CD14-positive monocyte (primary cell): ENCODE measurements around the gene VAMP3. TPM values are rescaled to one million over a fixed set of nuclear protein-coding genes. Genes with fewer than 3 reads are reported as not detected.

Experiments used
- DNase-seq, 3 donors: peaks; one replicate each; pipeline ENCODE4 v3.0.0-alpha.2; 2011 to 2022
- H2AFZ ChIP-seq: 2 replicates; pipeline ENCODE4 v1.6.0; 2012; ENCODE audit warnings: mild to moderate bottlenecking, low read depth, low read length, inconsistent platforms; ENCODE audit not compliant: insufficient read depth, poor library complexity, severe bottlenecking
- H3K27ac ChIP-seq, 2 donors: 1 replicate in 1 of 2; 2 replicates in 1 of 2; pipeline ENCODE4 v1.5.1; 2012 to 2013; ENCODE audit warnings: low read length in 2 of 2, control low read depth in 1 of 2, inconsistent platforms in 1 of 2, low read depth in 1 of 2, mild to moderate bottlenecking in 1 of 2
- H3K27me3 ChIP-seq, 2 donors: one replicate each; pipeline versions ENCODE4 v1.6.0 to v1.6.1; 2011 to 2013; ENCODE audit warnings: low read length in 2 of 2; ENCODE audit not compliant: control insufficient read depth in 2 of 2, insufficient read depth in 2 of 2
- H3K36me3 ChIP-seq, 2 donors: replicated peaks in 1 of 2; 1 replicate in 1 of 2; 2 replicates in 1 of 2; pipeline versions ENCODE4 v1.5.1 to v1.6.1; 2012 to 2013; ENCODE audit warnings: low read length in 2 of 2, control low read depth in 1 of 2, inconsistent platforms in 1 of 2, mild to moderate bottlenecking in 1 of 2; ENCODE audit not compliant: insufficient read depth in 2 of 2, control insufficient read depth in 1 of 2
- H3K4me1 ChIP-seq, 2 donors: 1 replicate in 1 of 2; 2 replicates in 1 of 2; pipeline versions ENCODE4 v1.5.1 to v1.6.1; 2012 to 2013; ENCODE audit warnings: low read length in 2 of 2, control low read depth in 1 of 2, inconsistent platforms in 1 of 2, mild to moderate bottlenecking in 1 of 2, moderate library complexity in 1 of 2; ENCODE audit not compliant: insufficient read depth in 2 of 2, control insufficient read depth in 1 of 2
- H3K4me2 ChIP-seq: replicated peaks from 2 replicates; pipeline ENCODE3; 2012; ENCODE audit warnings: low read length, moderate library complexity, mild to moderate bottlenecking; ENCODE audit not compliant: poor library complexity, severe bottlenecking; ENCODE audit errors: extremely low read depth
- H3K4me3 ChIP-seq, 3 experiments: fragments of 200-600 bp in 1 of 3; sonication (generic) in 1 of 3; replicated peaks in 1 of 3; 1 replicate in 2 of 3; 2 replicates in 1 of 3; pipeline ENCODE4 v1.5.1; 2011 to 2013; ENCODE audit warnings: low read length in 3 of 3, mild to moderate bottlenecking in 3 of 3, control low read depth in 2 of 3, low read depth in 2 of 3, inconsistent platforms in 1 of 3, moderate library complexity in 1 of 3
- H3K79me2 ChIP-seq: 2 replicates; pipeline ENCODE4 v1.6.0; 2012; ENCODE audit warnings: mild to moderate bottlenecking, control low read depth, inconsistent platforms, low read length, moderate library complexity; ENCODE audit not compliant: insufficient read depth
- H3K9ac ChIP-seq: 2 replicates; pipeline ENCODE4 v1.6.0; 2017; ENCODE audit warnings: low read length, mild to moderate bottlenecking; ENCODE audit not compliant: insufficient read depth, poor library complexity, severe bottlenecking
- H3K9me3 ChIP-seq, 2 donors: replicated peaks in 1 of 2; 1 replicate in 1 of 2; 2 replicates in 1 of 2; pipeline versions ENCODE4 v1.5.1 to v1.6.1; 2012 to 2013; ENCODE audit warnings: low read length in 2 of 2, control low read depth in 1 of 2; ENCODE audit not compliant: control insufficient read depth in 1 of 2, insufficient read depth in 1 of 2
- H4K20me1 ChIP-seq: 2 replicates; pipeline ENCODE4 v1.6.0; 2012; ENCODE audit warnings: mild to moderate bottlenecking, low read length, control low read depth, moderate library complexity; ENCODE audit not compliant: insufficient read depth
- H3K27ac Mint-ChIP-seq, 7 donors: one replicate each; pipeline ENCODE4 v1.8.0; 2020; ENCODE audit warnings: mild to moderate bottlenecking in 7 of 7, mixed read lengths in 7 of 7, moderate library complexity in 6 of 7, inconsistent platforms in 2 of 7
- H3K27me3 Mint-ChIP-seq, 3 donors: one replicate each; pipeline ENCODE4 v1.8.0; 2021 to 2022; ENCODE audit warnings: low read depth in 3 of 3, mild to moderate bottlenecking in 3 of 3, mixed read lengths in 3 of 3, moderate library complexity in 3 of 3, inconsistent platforms in 1 of 3
- H3K36me3 Mint-ChIP-seq, 2 donors: one replicate each; pipeline ENCODE4 v1.8.0; 2020; ENCODE audit warnings: mixed read lengths in 2 of 2, inconsistent platforms in 1 of 2, mild to moderate bottlenecking in 1 of 2
- H3K4me1 Mint-ChIP-seq: one replicate; pipeline ENCODE4 v1.8.0; 2020; ENCODE audit warnings: mild to moderate bottlenecking, mixed read lengths
- H3K4me3 Mint-ChIP-seq, 2 donors: one replicate each; pipeline ENCODE4 v1.8.0; 2020; ENCODE audit warnings: mild to moderate bottlenecking in 2 of 2, mixed read lengths in 2 of 2, moderate library complexity in 1 of 2
- H3K9me3 Mint-ChIP-seq, 7 donors: one replicate each; pipeline ENCODE4 v1.8.0; 2020 to 2022; ENCODE audit warnings: mixed read lengths in 7 of 7, mild to moderate bottlenecking in 6 of 7, moderate library complexity in 6 of 7, inconsistent platforms in 2 of 7
- WGBS: methylation state at CpG from one replicate; pipeline ENCODE4 v1.1.5; 2013; ENCODE audit warnings: missing lambda C conversion rate; ENCODE audit not compliant: insufficient coverage; 5-methylcytosine and 5-hydroxymethylcytosine counted together
- intact Hi-C, 2 donors: fragments of 100-400 bp; cut with micrococcal nuclease; formaldehyde crosslinking; loops; one replicate each; pipeline versions ENCODE4 v1.15.0 to v1.15.1; 2023
- polyA plus RNA-seq, 3 donors: library from polyadenylated mRNA; depleted of rRNA in 1 of 3; unstranded in 2 of 3; stranded (reverse) in 1 of 3; fragments of 300-500 nt in 2 of 3; fragments of >200 nt in 1 of 3; fragmentation: Illumina TruSeq in 2 of 3; gene quantifications; 1 replicate in 2 of 3; 2 replicates in 1 of 3; pipeline ENCODE4 v1.2.3, GENCODE V29; 2012 to 2021
- TF ChIP-seq, protein P1 (sequence below): fragments of 200-600 bp; IDR thresholded peaks from one replicate; pipeline ENCODE4 v1.8.0; 2022; ENCODE audit warnings: antibody characterized with exemption, mild to moderate bottlenecking

Gene VAMP3
- polyA plus RNA-seq, 3 donors: 106 to 149 (median 138) TPM

DNA sequence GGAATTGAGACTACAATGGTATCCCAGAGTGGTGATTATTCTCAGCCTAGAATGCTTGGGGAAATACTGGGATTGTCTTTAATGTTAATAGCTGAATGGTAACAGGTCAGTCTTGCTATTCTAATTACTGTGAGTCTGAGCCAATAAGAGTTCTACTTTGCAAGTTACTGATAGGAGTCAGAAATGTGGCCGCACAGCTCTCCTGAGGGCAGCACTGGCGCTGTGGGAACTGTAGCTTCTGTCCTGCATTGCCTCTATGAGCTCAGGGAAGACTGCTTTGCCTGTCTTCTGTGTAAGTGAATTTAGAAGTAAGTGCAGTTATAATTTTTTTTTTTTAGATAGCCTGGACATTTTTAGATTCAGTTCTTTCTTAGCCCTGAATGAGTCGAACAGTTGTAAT, 10.0 kb upstream of the VAMP3 start:
- H3K4me3 ChIP-seq: no peak overlapping the region
- TF ChIP-seq, protein P1, sequence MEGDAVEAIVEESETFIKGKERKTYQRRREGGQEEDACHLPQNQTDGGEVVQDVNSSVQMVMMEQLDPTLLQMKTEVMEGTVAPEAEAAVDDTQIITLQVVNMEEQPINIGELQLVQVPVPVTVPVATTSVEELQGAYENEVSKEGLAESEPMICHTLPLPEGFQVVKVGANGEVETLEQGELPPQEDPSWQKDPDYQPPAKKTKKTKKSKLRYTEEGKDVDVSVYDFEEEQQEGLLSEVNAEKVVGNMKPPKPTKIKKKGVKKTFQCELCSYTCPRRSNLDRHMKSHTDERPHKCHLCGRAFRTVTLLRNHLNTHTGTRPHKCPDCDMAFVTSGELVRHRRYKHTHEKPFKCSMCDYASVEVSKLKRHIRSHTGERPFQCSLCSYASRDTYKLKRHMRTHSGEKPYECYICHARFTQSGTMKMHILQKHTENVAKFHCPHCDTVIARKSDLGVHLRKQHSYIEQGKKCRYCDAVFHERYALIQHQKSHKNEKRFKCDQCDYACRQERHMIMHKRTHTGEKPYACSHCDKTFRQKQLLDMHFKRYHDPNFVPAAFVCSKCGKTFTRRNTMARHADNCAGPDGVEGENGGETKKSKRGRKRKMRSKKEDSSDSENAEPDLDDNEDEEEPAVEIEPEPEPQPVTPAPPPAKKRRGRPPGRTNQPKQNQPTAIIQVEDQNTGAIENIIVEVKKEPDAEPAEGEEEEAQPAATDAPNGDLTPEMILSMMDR: no peak
- no peak overlapping the region for H3K4me2 ChIP-seq
- Mint-ChIP-seq H3K4me3 (no peak overlapping the region), H3K36me3 (no peaks in the 10 kb centered on the region), H3K9me3 (no peaks in the 10 kb centered on the region), H3K27me3 (peaks cover 0 to 3% (median 0%) of the 10 kb centered on the region in 3 donors), H3K27ac (no peak overlapping the region), H3K4me1 (peaks cover 4% of the 10 kb centered on the region)
- whole genome bisulfite sequencing: 100% methylated on average over 2 of the region's 3 CpGs
- H3K27me3 ChIP-seq: no peaks in the 10 kb centered on the region
- H2AFZ ChIP-seq: peak overlapping the region; percentile 8
- peaks cover 0 to under 1% of the 10 kb centered on the region in 2 donors for H3K4me1 ChIP-seq
- H3K9me3 ChIP-seq: no peaks in the 10 kb centered on the region
- H3K9ac ChIP-seq: no peak overlapping the region
- no peak for DNase-seq
- H4K20me1 ChIP-seq: no peaks in the 10 kb centered on the region
- intact Hi-C loops: no loop called here
- H3K79me2 ChIP-seq: no peaks in the 10 kb centered on the region
- no peak overlapping the region for H3K27ac ChIP-seq
- H3K36me3 ChIP-seq: no peaks in the 10 kb centered on the region

DNA sequence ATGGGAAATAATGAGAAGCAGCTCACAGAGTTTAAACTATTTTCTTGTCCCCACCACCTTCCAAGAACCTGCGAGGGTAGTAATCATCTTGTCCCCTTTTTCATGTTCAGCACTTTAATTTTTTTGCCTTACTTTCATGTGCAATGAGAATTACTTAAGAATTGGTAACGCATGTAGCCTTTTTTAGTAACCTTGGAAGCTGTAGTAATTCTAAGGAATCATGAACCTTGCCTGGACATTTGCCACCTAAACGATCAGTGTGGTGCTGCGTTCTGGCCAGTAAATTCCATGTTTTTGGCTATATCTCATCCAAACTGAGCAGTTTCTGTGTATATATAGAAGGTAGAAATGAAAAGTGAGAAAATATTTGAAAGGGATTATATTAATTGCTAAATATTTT, 3.9 kb upstream of the VAMP3 start:
- Histone ChIP-seq H3K36me3 (no peaks in the 10 kb centered on the region), H3K27me3 (no peaks in the 10 kb centered on the region), H3K4me2 (no peak overlapping the region), H3K4me3 (no peak overlapping the region), H3K9ac (no peak overlapping the region), H3K4me1 (peaks cover 19 to 21% of the 10 kb centered on the region in 2 donors), H3K9me3 (no peaks in the 10 kb centered on the region), H3K27ac (no peak overlapping the region), H3K79me2 (peaks cover 6% of the 10 kb centered on the region), H2AFZ (no peak overlapping the region), H4K20me1 (no peaks in the 10 kb centered on the region)
- intact Hi-C loops: no loop called here
- no CpG with 5 or more reads among the region's 4 CpGs for WGBS
- DNase-seq: no peak
- H3K27ac Mint-ChIP-seq: no peak overlapping the region
- no peaks in the 10 kb centered on the region for H3K9me3 Mint-ChIP-seq
- H3K27me3 Mint-ChIP-seq: peaks cover 0 to 3% (median 0%) of the 10 kb centered on the region in 3 donors
- H3K36me3 Mint-ChIP-seq: peaks cover 0 to under 1% of the 10 kb centered on the region in 2 donors
- peaks cover 24% of the 10 kb centered on the region for H3K4me1 Mint-ChIP-seq
- TF ChIP-seq, protein P1: no peak
- H3K4me3 Mint-ChIP-seq: no peak overlapping the region
